Neural crest cell (in vitro differentiated cells): Measurements from ENCODE around the gene DOCK9. TPM values are rescaled to one million over a fixed set of nuclear protein-coding genes. Genes with fewer than 3 reads are reported as not detected.
A peak's percentile ranks its signal among the peaks of the same experiment; 100 is the strongest.

ENCODE experiments used
- DNase-seq: peaks from one replicate; pipeline ENCODE4 v3.0.0; 2021; ENCODE audit warnings: low read depth, mixed read lengths, low spot score
- H3K27ac Mint-ChIP-seq: one replicate; pipeline ENCODE4 v1.8.0; 2021; ENCODE audit warnings: mild to moderate bottlenecking, mixed read lengths; ENCODE audit not compliant: unreplicated experiment
- H3K27me3 Mint-ChIP-seq: 2 replicates; pipeline ENCODE4 v1.8.0; 2021; ENCODE audit warnings: low read depth, mild to moderate bottlenecking, mixed read lengths
- H3K36me3 Mint-ChIP-seq: 2 replicates; pipeline ENCODE4 v1.8.0; 2021; ENCODE audit warnings: low read depth, mild to moderate bottlenecking, mixed read lengths
- H3K4me1 Mint-ChIP-seq: 2 replicates; pipeline ENCODE4 v1.8.0; 2021; ENCODE audit warnings: mixed read lengths
- H3K4me3 Mint-ChIP-seq: one replicate; pipeline ENCODE4 v1.8.0; 2021; ENCODE audit warnings: mild to moderate bottlenecking, mixed read lengths
- H3K9me3 Mint-ChIP-seq: 2 replicates; pipeline ENCODE4 v1.8.0; 2021; ENCODE audit warnings: mixed read lengths
- total RNA-seq: library from RNA; stranded (reverse); gene quantifications from 2 replicates; pipeline ENCODE4 v1.2.1, GENCODE V29; 2021
- TF ChIP-seq, protein P1 (sequence below): fragments of 200-600 bp; sonication (generic); conservative IDR thresholded peaks from 2 replicates; pipeline ENCODE4 v1.5.0; 2021; ENCODE audit warnings: antibody characterized with exemption, mild to moderate bottlenecking

DOCK9 gene
- total RNA-seq, 1 donor from 2014 or later = 6.9 TPM

DNA sequence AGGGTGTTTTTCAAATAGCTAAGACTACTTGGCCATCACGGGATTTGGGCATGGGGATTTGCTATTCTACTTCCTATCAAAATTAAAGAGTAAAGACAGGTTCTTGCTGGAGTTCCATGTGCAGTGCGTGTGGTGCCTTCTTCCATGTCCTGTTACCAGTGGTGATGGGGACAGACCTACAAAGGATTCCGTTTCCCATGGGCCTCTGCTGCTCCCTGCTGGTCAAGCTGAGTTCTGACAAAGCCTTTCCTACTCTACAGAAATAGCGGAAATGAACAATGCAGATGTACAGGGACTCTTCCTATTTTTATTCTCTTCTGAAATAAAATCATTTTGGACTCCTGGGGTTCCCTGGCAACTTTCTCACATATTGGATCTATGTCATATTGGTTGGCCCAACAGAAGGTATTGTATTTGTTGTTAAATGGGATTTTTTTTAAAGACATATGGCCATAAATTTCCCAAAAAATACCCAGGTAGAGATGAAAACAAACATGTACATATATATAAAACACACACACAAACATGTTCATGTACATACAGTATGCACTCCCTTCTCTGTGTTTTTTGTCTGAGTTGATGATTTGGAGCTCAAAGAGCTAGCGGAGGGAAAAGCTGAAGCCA, 134.9 kb downstream of the DOCK9 start:
- no peaks in the 10 kb centered on the region for H3K9me3 Mint-ChIP-seq
- H3K27me3 Mint-ChIP-seq = no peaks in the 10 kb centered on the region
- TF ChIP-seq, protein P1, sequence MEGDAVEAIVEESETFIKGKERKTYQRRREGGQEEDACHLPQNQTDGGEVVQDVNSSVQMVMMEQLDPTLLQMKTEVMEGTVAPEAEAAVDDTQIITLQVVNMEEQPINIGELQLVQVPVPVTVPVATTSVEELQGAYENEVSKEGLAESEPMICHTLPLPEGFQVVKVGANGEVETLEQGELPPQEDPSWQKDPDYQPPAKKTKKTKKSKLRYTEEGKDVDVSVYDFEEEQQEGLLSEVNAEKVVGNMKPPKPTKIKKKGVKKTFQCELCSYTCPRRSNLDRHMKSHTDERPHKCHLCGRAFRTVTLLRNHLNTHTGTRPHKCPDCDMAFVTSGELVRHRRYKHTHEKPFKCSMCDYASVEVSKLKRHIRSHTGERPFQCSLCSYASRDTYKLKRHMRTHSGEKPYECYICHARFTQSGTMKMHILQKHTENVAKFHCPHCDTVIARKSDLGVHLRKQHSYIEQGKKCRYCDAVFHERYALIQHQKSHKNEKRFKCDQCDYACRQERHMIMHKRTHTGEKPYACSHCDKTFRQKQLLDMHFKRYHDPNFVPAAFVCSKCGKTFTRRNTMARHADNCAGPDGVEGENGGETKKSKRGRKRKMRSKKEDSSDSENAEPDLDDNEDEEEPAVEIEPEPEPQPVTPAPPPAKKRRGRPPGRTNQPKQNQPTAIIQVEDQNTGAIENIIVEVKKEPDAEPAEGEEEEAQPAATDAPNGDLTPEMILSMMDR = peak; percentile 88
- no peak overlapping the region for H3K4me3 Mint-ChIP-seq
- peaks cover 15% of the 10 kb centered on the region for H3K4me1 Mint-ChIP-seq
- H3K36me3 Mint-ChIP-seq = no peaks in the 10 kb centered on the region
- H3K27ac Mint-ChIP-seq = no peak overlapping the region
- DNase-seq = peak; percentile 84

DNA sequence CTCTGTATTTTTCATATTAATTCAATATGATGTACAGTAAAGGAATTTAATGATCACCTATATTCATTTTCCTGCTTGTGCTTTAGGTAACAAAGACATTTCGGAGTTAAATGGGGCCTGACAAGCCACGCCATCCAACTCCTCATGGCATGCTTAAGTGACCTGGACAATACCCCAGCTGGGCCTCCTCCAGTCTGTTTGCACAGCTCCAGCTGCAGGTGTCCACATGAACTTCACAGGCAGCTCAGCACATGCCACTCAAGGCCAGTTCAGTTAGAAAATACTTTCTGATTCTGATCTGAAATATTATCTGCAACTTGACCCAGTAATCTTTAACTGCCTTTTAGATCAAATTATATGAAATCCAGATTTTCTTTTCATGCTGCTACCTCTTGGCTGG, 135.8 kb downstream of the DOCK9 start:
- no peak overlapping the region for H3K27ac Mint-ChIP-seq
- no peak overlapping the region for H3K4me3 Mint-ChIP-seq
- H3K27me3 Mint-ChIP-seq = no peaks in the 10 kb centered on the region
- DNase-seq = no peak
- TF ChIP-seq, protein P1 = no peak
- H3K36me3 Mint-ChIP-seq = no peaks in the 10 kb centered on the region
- no peaks in the 10 kb centered on the region for H3K9me3 Mint-ChIP-seq
- peaks cover 11% of the 10 kb centered on the region for H3K4me1 Mint-ChIP-seq

DNA sequence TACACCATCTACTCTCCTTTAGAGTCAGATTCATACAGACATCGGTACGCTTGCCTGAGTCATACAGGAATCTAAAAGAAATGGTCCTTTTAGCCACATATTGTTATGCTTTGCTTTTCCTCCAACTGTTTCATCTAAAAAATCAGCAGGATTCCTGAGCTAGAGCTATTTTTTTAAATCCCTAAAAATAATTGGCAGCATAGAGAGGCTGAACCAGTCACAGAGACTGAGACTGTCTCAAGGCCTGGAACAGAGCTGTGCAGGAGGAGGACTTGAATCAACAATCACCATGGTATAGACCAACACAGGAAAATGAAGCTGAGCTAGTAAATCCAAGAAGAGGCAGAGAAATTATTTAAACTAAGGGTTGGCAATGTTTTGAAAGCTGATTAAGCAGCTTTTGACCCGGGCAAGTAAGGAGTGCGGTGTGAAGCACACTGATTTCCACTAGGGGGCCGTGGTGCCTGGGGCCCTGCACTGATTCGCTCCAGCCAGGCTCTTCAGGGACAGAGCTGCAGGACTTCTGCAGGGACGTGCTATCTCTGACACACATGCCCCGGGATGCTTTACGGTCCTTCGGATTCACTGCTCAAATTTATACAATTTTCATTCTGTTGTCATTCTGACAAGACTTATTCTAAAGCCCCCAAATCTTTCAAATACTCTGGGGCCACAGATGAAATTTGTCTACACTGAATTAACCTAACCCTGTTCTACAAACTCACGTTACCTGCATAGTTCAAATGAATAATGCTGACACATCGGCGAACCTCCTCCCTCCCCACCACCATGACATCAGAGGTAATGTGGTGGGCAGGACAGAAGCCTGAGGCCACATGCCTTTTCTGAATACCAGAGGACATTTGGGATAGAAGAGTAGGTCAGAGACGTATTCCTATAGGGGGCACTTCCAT, 137.8 kb downstream of the DOCK9 start:
- DNase-seq = peak; percentile 62
- H3K27ac Mint-ChIP-seq = no peak overlapping the region
- TF ChIP-seq, protein P1 = peak; percentile 86
- no peaks in the 10 kb centered on the region for H3K36me3 Mint-ChIP-seq
- no peaks in the 10 kb centered on the region for H3K27me3 Mint-ChIP-seq
- H3K4me3 Mint-ChIP-seq = no peak overlapping the region
- H3K9me3 Mint-ChIP-seq = no peaks in the 10 kb centered on the region
- H3K4me1 Mint-ChIP-seq = peaks cover 10% of the 10 kb centered on the region

DNA sequence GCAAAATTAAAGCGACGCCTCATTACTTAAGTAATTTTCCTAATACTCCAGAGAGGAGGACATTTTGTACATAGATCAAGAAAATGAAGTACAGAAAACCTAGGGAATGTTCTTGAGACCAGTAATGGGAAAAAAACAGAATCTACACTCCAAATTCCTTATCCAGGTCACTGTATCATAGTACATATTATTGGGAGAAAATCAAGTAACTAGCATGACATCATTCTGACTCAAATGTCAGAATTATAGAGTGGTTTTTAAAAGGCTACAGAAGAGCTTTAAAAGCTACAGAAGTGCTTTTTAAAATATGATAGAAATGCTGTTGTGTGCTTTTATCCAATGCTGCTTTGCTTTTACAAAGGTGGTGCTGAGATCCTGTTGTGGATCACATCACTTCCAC, 139.1 kb downstream of the DOCK9 start:
- no peaks in the 10 kb centered on the region for H3K9me3 Mint-ChIP-seq
- H3K27ac Mint-ChIP-seq = no peak overlapping the region
- peaks cover 16% of the 10 kb centered on the region for H3K4me1 Mint-ChIP-seq
- no peaks in the 10 kb centered on the region for H3K27me3 Mint-ChIP-seq
- no peak overlapping the region for H3K4me3 Mint-ChIP-seq
- H3K36me3 Mint-ChIP-seq = no peaks in the 10 kb centered on the region
- no peak for DNase-seq
- TF ChIP-seq, protein P1 = no peak

DNA sequence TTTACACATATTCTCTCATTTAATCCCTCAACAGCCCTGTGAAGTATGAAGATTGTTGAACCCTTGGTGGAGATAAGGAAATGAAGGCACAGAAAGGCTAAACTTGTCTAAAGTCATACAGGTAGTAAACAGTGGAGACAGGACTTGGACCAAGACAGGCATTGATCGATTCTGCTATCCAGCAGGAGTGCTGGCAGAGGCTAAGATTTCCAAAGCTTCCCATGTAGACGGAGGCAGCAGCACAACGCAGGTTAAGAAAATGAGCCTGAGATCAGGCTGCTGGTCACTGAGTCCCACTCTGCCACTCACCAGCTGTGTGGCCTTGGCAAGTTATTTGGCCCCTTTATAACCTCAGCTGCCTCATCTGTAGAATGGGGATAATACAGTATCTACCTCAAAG, 140.0 kb downstream of the DOCK9 start:
- Mint-ChIP-seq H3K27me3 (no peaks in the 10 kb centered on the region), H3K27ac (no peak overlapping the region), H3K9me3 (no peaks in the 10 kb centered on the region), H3K4me1 (peaks cover 14% of the 10 kb centered on the region), H3K4me3 (no peak overlapping the region), H3K36me3 (no peaks in the 10 kb centered on the region)
- DNase-seq = no peak
- TF ChIP-seq, protein P1 = no peak
